ENCODE data around the gene CCL17. TPM values are rescaled to one million over a fixed set of nuclear protein-coding genes. Genes with fewer than 3 reads are reported as not detected.
A peak's percentile ranks its signal among the peaks of the same experiment; 100 is the strongest.

CCL17 gene
- total RNA-seq, 6 donors from 2014 or later: 2.8 to 24.2 (median 5.8) TPM; not detected in 3

DNA sequence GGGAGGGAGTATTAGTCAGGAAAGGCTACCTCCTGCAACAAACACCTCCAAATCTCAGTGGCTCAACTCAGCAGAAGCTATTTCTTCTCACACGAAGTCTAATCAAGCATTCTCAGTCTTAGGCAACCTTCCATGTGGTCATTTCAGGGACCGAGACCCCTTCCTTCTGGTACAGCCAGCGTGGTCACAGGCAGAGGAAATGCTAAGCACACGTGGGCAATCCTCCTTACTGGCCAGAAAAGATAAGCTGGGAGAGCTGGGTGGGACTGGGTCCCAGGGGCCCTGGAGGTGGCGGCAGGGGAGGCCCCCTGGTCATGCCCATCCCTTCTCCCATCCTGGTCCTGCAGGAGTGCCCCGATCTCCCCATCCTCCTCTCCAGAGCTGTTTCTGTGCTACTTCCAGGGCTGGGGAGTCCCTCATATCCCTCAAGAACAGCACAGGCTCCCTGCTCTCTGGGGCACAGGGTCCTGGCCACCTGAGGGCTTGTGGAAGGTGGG is 38.0 kb upstream of the CCL17 start:
- TF ChIP-seq, protein P1, sequence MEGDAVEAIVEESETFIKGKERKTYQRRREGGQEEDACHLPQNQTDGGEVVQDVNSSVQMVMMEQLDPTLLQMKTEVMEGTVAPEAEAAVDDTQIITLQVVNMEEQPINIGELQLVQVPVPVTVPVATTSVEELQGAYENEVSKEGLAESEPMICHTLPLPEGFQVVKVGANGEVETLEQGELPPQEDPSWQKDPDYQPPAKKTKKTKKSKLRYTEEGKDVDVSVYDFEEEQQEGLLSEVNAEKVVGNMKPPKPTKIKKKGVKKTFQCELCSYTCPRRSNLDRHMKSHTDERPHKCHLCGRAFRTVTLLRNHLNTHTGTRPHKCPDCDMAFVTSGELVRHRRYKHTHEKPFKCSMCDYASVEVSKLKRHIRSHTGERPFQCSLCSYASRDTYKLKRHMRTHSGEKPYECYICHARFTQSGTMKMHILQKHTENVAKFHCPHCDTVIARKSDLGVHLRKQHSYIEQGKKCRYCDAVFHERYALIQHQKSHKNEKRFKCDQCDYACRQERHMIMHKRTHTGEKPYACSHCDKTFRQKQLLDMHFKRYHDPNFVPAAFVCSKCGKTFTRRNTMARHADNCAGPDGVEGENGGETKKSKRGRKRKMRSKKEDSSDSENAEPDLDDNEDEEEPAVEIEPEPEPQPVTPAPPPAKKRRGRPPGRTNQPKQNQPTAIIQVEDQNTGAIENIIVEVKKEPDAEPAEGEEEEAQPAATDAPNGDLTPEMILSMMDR (IDR thresholded peaks at IDR 0.05): no peak
- TF ChIP-seq POLR2A (IDR thresholded peaks at IDR 0.05) (no peak), POLR2AphosphoS5 (IDR thresholded peaks at IDR 0.05) (no peak), EP300 (IDR thresholded peaks at IDR 0.05) (no peak)

DNA sequence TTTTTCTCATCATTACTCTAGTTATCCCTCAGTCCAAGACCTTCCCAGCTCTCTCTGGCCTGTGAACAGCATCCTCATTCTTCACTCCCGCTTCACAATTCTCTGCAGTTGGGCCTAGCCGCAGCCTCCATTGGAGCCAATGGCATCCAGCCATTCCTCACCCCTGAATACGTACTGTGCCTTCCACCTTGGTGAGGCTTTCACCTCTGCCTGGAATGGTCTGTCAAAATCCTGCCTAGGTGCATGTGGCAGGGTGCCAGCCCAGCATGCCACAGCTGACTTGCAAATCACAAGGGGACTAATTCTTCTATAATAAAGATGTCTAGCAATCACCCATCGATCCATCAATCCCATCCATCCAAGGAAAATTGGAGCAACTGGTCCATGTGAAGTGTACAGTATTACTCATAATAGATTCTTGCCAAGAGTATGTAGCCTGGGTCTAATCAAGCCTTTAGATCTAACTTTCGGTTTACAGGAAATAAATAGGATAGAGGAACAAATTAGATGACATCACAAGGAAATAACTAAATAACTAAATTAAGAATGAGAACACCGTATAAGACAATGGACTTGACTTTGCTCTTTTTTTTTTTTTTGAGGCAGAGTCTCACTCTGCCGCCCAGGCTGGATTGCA is 37.3 kb upstream of the CCL17 start:
- Histone ChIP-seq H3K27me3 (no peaks in the 10 kb centered on the region), H3K36me3 (no peaks in the 10 kb centered on the region), H3K4me1 (peaks cover 15 to 21% (median 17%) of the 10 kb centered on the region in 4 donors), H3K4me3 (no peak overlapping the region), H3K9me3 (no peaks in the 10 kb centered on the region), H3K27ac (peak overlapping the region; percentile 32 to 66 (median 36))
- TF ChIP-seq EP300 (IDR thresholded peaks at IDR 0.05) (peak in 1 of 4 donors; percentile 68), POLR2AphosphoS5 (IDR thresholded peaks at IDR 0.05) (peak in 1 of 2 donors; percentile 15), POLR2A (IDR thresholded peaks at IDR 0.05) (no peak)
- TF ChIP-seq, protein P1 (IDR thresholded peaks at IDR 0.05): no peak
- 66 to 67% methylated on average over 7 of the region's 7 CpGs for WGBS, 2 donors
- DNase-seq: no peak
- no peak for ATAC-seq (ENCODE audit: low FRiP score in 2 of 2)

More for the DNA sequence above, 38.0 kb upstream of the CCL17 start:
- H3K27me3 ChIP-seq: no peaks in the 10 kb centered on the region
- ATAC-seq (ENCODE audit: low FRiP score in 2 of 2) (no peak), DNase-seq (peak in 1 of 2 donors; percentile 32)
- no peak overlapping the region for H3K4me3 ChIP-seq
- H3K36me3 ChIP-seq: no peaks in the 10 kb centered on the region
- H3K9me3 ChIP-seq: no peaks in the 10 kb centered on the region
- H3K27ac ChIP-seq: peak overlapping the region; percentile 32 to 66 (median 36)
- 41% methylated on average over 6 of the region's 6 CpGs; no CpG with 5 or more reads in 1 of the 2 donors for WGBS, 2 donors
- peaks cover 12 to 15% (median 15%) of the 10 kb centered on the region in 4 donors for H3K4me1 ChIP-seq

DNA sequence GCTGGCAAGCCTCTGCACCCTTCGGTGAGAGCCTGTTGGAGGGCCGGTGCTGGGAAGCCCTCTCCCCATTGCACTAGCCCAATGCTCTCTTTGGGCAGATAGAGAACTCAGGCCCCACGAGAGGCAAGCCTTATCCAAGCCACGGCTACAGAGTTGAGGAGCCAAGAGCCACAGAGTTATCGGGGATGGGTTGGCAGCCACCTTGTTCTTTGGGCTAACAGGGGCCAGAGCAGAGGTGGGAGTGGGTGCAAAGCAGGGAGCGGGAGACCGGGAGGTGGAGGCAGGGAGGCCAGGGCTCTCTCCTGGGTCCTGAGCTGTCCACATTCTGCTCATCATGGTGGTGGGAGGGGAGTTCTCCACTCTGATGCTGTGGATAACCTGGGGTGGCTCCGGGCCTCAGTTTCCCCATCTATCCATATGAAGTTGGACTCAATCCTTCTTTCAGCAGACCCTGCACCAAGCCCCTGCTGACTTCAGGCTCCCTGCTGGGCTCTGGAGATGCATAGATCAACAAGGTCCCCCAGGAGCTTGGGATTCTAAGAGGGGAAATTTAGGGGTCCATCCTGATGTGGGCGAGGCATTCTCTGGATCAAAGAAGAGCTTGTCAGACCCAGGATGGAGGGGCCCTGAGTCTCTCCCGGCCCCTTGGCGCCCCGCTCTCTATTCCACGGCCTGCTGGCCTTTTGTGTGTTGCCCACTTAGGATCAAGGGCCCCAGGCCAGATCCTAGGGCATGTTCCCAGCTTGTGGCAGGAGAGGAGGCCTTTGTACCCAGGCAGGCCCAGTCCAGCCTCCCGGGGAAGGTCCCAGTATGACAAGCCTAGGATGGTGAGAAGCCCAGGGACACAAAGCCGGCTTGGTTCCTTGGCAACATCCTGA is 32.8 kb upstream of the CCL17 start:
- DNase-seq (no peak), ATAC-seq (ENCODE audit: low FRiP score in 2 of 2) (peak in 1 of 2 donors; percentile 28)
- Histone ChIP-seq H3K36me3 (no peaks in the 10 kb centered on the region), H3K27me3 (no peaks in the 10 kb centered on the region), H3K27ac (peak overlapping the region; percentile 83 to 94 (median 91)), H3K4me1 (peaks cover 8 to 22% (median 14%) of the 10 kb centered on the region in 4 donors), H3K4me3 (peak overlapping the region in 3 of 4 donors; percentile 51 to 63 (median 56)), H3K9me3 (no peaks in the 10 kb centered on the region)
- 80 to 96% methylated on average over 7 to 15 of the region's 15 CpGs for WGBS, 2 donors
- TF ChIP-seq EP300 (IDR thresholded peaks at IDR 0.05) (no peak), POLR2A (IDR thresholded peaks at IDR 0.05) (no peak)

DNA sequence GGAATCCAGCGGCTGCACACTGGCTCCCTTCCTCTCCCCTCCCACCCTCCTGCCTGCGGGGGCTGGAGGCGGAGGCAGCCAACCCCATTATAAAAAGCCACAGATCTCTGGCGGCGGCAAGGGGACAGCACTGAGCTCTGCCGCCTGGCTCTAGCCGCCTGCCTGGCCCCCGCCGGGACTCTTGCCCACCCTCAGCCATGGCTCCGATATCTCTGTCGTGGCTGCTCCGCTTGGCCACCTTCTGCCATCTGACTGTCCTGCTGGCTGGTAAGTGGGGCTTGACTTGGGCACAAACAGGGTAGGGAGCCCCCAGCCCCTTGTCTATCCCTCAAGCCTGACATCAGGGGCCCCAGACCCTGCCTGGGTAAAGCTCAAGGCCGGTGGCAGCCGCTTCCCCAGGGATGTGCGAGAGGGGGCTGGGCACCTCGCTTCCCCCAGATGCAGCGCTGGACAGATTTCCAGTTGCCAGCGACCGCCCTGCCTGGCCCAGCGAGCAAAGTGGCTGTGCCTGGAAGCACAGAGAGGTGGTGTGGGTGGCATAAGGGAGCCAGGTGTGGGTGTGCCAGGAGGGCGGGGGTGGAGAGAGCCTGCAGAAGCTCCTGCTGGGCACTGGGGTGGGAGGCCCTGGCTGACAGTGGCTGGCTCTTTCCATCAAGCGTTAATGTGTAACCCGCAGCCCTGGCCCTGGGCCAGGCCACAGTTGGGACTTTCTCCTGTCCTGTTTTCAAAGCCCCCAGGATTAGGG is 32.0 kb upstream of the CCL17 start, which contains the start of gene CX3CL1:
TSS of gene CX3CL1 (plus strand) at position 119 of the 745 bp plus-strand sequence. CDS start at position 198, 79 bp downstream.
- H3K4me3 ChIP-seq: peak within 1 kb of the TSS; percentile 49 to 63 (median 54)
- ATAC-seq (ENCODE audit: low FRiP score in 2 of 2) (peak; percentile 44 to 76), DNase-seq (peak; percentile 52 to 79)
- H3K9me3 ChIP-seq: no peaks in the 10 kb centered on the region
- WGBS, 2 donors: 40 to 43% methylated on average over 13 of the region's 23 CpGs
- H3K27me3 ChIP-seq: no peaks in the 10 kb centered on the region
- TF ChIP-seq EP300 (IDR thresholded peaks at IDR 0.05) (no peak), POLR2A (IDR thresholded peaks at IDR 0.05) (peak in 3 of 4 donors; percentile 77 to 87 (median 79)), POLR2AphosphoS5 (IDR thresholded peaks at IDR 0.05) (peak; percentile 62 to 89)
- TF ChIP-seq, protein P1 (IDR thresholded peaks at IDR 0.05): peak in 2 of 6 experiments; percentile 19 to 39
- H3K36me3 ChIP-seq: no peaks in the 10 kb centered on the region
- H3K27ac ChIP-seq: peak within 1 kb of the TSS; percentile 86 to 94 (median 91)
- peaks cover 3 to 24% (median 14%) of the 10 kb centered on the region in 4 donors for H3K4me1 ChIP-seq

Measured in upper lobe of left lung (tissue), 6 donors.